HepG2 (cell line): ENCODE measurements around the gene TIAM2. TPM values are rescaled to one million over a fixed set of nuclear protein-coding genes. Genes with fewer than 3 reads are reported as not detected.
A peak's percentile ranks its signal among the peaks of the same experiment; 100 is the strongest.

Experiments used
- CHCHD3 ChIP-seq: sonication (generic); formaldehyde crosslinking; IDR thresholded peaks from 2 replicates; pipeline ENCODE4 v1.8.0; 2022; ENCODE audit warnings: mild to moderate bottlenecking, missing genetic modification reagents, moderate library complexity
- EED ChIP-seq: sonication (generic); formaldehyde crosslinking; IDR thresholded peaks from 2 replicates; pipeline ENCODE4 v1.5.0; 2020; ENCODE audit warnings: mild to moderate bottlenecking, missing genetic modification reagents
- GFI1 ChIP-seq: sonication (generic); formaldehyde crosslinking; IDR thresholded peaks from 2 replicates; pipeline ENCODE4 v1.5.0; 2020; ENCODE audit warnings: missing genetic modification reagents, mild to moderate bottlenecking, borderline replicate concordance
- HMGA1 ChIP-seq: sonication (generic); formaldehyde crosslinking; conservative IDR thresholded peaks from 2 replicates; pipeline ENCODE4 v1.4.0; 2020; ENCODE audit warnings: missing genetic modification reagents
- KLF13 ChIP-seq: sonication (generic); formaldehyde crosslinking; IDR thresholded peaks from 2 replicates; pipeline ENCODE4 v1.4.0; 2020; ENCODE audit warnings: mild to moderate bottlenecking, missing genetic modification reagents
- MBD4 ChIP-seq: IDR thresholded peaks from 2 replicates; pipeline ENCODE4 v1.6.1; 2012; ENCODE audit warnings: low read length, inconsistent platforms, borderline replicate concordance
- POLR2AphosphoS2 ChIP-seq: IDR thresholded peaks from 2 replicates; pipeline ENCODE4 v1.6.1; 2011; ENCODE audit warnings: low read depth, low read length, improper control_type of control experiment
- RAD51 ChIP-seq: fragments of 450-650 bp; IDR thresholded peaks from 2 replicates; pipeline ENCODE4 v1.6.1; 2016; ENCODE audit warnings: borderline replicate concordance
- SOX13 ChIP-seq, 3 experiments: fragments of 450-650 bp in 1 of 3; sonication (generic) in 1 of 3; formaldehyde crosslinking in 1 of 3; IDR thresholded peaks in 2 of 3; conservative IDR thresholded peaks in 1 of 3; 2 replicates each; pipeline versions ENCODE4 v1.5.0 to v1.6.1; 2016 to 2020; ENCODE audit warnings: antibody characterized with exemption in 1 of 3, mild to moderate bottlenecking in 1 of 3, missing compliant biosample characterization in 1 of 3, missing genetic modification reagents in 1 of 3, moderate library complexity in 1 of 3
- SPEN ChIP-seq: sonication (generic); formaldehyde crosslinking; IDR thresholded peaks from 2 replicates; pipeline ENCODE4 v1.5.1; 2020; ENCODE audit warnings: low read depth, mild to moderate bottlenecking, missing genetic modification reagents
- TCF12 ChIP-seq, 2 experiments: fragments of 450-650 bp in 1 of 2; sonication (generic) in 1 of 2; formaldehyde crosslinking in 1 of 2; IDR thresholded peaks; 2 replicates each; pipeline versions ENCODE4 v1.6.1 to v1.8.0; 2017 to 2022; ENCODE audit warnings: antibody characterized with exemption in 1 of 2, mild to moderate bottlenecking in 1 of 2, missing genetic modification reagents in 1 of 2, moderate library complexity in 1 of 2
- TP53 ChIP-seq: sonication (generic); formaldehyde crosslinking; conservative IDR thresholded peaks from 2 replicates; pipeline ENCODE4 v1.4.0; 2020; ENCODE audit warnings: missing genetic modification reagents
- ZFP37 ChIP-seq: sonication (generic); formaldehyde crosslinking; IDR thresholded peaks from 2 replicates; pipeline ENCODE4 v1.4.0; 2020; ENCODE audit warnings: missing genetic modification reagents, borderline replicate concordance
- ZMAT3 ChIP-seq: sonication (generic); formaldehyde crosslinking; conservative IDR thresholded peaks from 2 replicates; pipeline ENCODE4 v1.7.0; 2021; ENCODE audit warnings: missing genetic modification reagents
- ZMYM4 ChIP-seq: sonication (generic); formaldehyde crosslinking; IDR thresholded peaks from 2 replicates; pipeline ENCODE4 v1.8.1; 2023; ENCODE audit warnings: mild to moderate bottlenecking, missing genetic modification reagents
- ZNF3 ChIP-seq: IDR thresholded peaks from 2 replicates; pipeline ENCODE4 v1.7.0; 2017; ENCODE audit warnings: inconsistent platforms
- ZNF652 ChIP-seq: IDR thresholded peaks from 2 replicates; pipeline ENCODE4 v1.6.1; 2016; ENCODE audit warnings: low read depth, borderline replicate concordance
- ZNF672 ChIP-seq: sonication (generic); formaldehyde crosslinking; IDR thresholded peaks from 2 replicates; pipeline ENCODE4 v1.8.1; 2022; ENCODE audit warnings: missing genetic modification reagents
- ZNF737 ChIP-seq: sonication (generic); formaldehyde crosslinking; IDR thresholded peaks from 2 replicates; pipeline ENCODE4 v1.5.0; 2020; ENCODE audit warnings: missing genetic modification reagents, mild to moderate bottlenecking, borderline replicate concordance
- ZNF780A ChIP-seq: sonication (generic); formaldehyde crosslinking; IDR thresholded peaks from 2 replicates; pipeline ENCODE4 v1.8.0; 2022; ENCODE audit warnings: mild to moderate bottlenecking, missing genetic modification reagents, moderate library complexity
- polyA plus RNA-seq, 8 experiments: library from polyadenylated mRNA; depleted of rRNA in 3 of 8; stranded (reverse) in 7 of 8; unstranded in 1 of 8; fragments of >200 nt; fragmentation: Illumina TruSeq in 4 of 8; extraction: Trizol in 4 of 8; gene quantifications; 2 replicates each; pipeline versions ENCODE4 v1.2.1 to v1.2.3, GENCODE V29; 2011 to 2016; ENCODE audit warnings: low read depth in 4 of 8, missing spikeins in 1 of 8, mixed read lengths in 1 of 8; ENCODE audit not compliant: insufficient read depth in 1 of 8
- total RNA-seq, 5 experiments: library from RNA; depleted of rRNA; stranded (reverse); fragments of >200 nt; fragmentation: Illumina TruSeq; extraction: Trizol; gene quantifications; 2 replicates each; pipeline ENCODE4 v1.2.3, GENCODE V29; 2016; ENCODE audit warnings: low read depth in 1 of 5
- TF ChIP-seq, protein P1 (sequence below): fragments of 450-650 bp; IDR thresholded peaks from 2 replicates; pipeline ENCODE4 v1.6.1; 2017
- TF ChIP-seq, protein P2 (sequence below): sonication (generic); formaldehyde crosslinking; IDR thresholded peaks from 2 replicates; pipeline ENCODE4 v1.4.0; 2020; ENCODE audit warnings: missing genetic modification reagents
- TF ChIP-seq, protein P3 (sequence below): IDR thresholded peaks from 2 replicates; pipeline ENCODE4 v1.6.1; 2016; ENCODE audit warnings: missing genetic modification reagents, missing compliant biosample characterization
- TF ChIP-seq, protein P4 (sequence below): sonication (generic); formaldehyde crosslinking; IDR thresholded peaks from 2 replicates; pipeline ENCODE4 v1.4.0; 2020; ENCODE audit warnings: missing genetic modification reagents
- TF ChIP-seq, protein P5 (sequence below): sonication (generic); formaldehyde crosslinking; IDR thresholded peaks from 2 replicates; pipeline ENCODE4 v1.4.0; 2020; ENCODE audit warnings: low read depth, mild to moderate bottlenecking, missing genetic modification reagents

TIAM2 gene
- total and polyA plus RNA-seq, 2 of the 13 experiments (the other 11 are each of a cell fraction or from before 2014, with no cell fraction given) = 4.1 to 4.5 TPM

DNA sequence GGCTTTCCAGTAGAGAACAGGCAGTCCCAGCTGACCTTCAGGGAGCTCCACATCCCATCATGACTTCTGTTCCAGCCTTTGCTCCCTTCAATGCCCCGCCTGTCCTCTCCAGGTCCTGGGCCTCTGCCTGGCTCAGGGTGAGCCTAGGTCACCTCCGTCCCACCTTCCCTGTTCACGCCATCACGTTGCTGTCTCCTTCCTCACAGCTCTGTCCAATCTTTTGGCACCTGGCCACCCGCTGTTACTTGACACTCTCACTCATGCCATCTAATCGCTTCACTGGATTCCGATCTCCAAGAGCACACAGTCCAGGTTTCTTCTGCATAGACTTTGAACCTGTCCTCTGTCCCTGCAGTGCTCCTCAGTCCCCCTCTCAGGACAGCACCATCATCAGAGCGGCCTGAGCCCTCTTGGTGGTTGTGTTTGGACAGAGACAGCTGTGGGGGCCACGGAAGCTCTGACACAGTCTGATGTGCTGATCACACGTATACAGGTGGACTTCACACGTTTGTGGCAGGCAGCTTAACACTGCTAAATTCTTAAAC is 34.7 kb upstream of the TIAM2 start (continued):
- TF ChIP-seq MBD4 (no peak), ZFP37 (CRISPR knock-in tag) (no peak), SPEN (CRISPR knock-in tag) (peak; percentile 46; the same call in 1 of the 2 replicates), POLR2AphosphoS2 (no peak), RAD51 (no peak; the same call in 1 of the 2 replicates), CHCHD3 (CRISPR knock-in tag) (no peak), ZNF3 (CRISPR knock-in tag) (no peak), TP53 (CRISPR knock-in tag) (no peak), TCF12 (IDR thresholded peaks at IDR 0.05) (no peak), TCF12 (CRISPR knock-in tag; IDR thresholded peaks at IDR 0.05) (no peak), ZNF652 (CRISPR knock-in tag) (peak; percentile 48; the same call in 1 of the 2 replicates), EED (peak; percentile 89; the same call in 1 of the 2 replicates), SOX13 (IDR thresholded peaks at IDR 0.05) (no peak), SOX13 (CRISPR knock-in tag; conservative IDR thresholded peaks at IDR 0.05 in 1 of 2, IDR thresholded peaks at IDR 0.05 in 1 of 2) (peak in 1 of 2 experiments; percentile 81; a peak in 2 of 4 replicates), ZMAT3 (CRISPR knock-in tag) (no peak), HMGA1 (CRISPR knock-in tag) (no peak), ZNF737 (0 out of 2 replicates have a peak, but pooled peaks have one; percentile 17), ZNF672 (CRISPR knock-in tag) (0 out of 2 replicates have a peak, but pooled peaks have one; percentile 54), KLF13 (no peak; the same call in 1 of the 2 replicates), ZMYM4 (peak; percentile 95), GFI1 (CRISPR knock-in tag) (peak; percentile 51; the same call in 1 of the 2 replicates), ZNF780A (CRISPR knock-in tag) (peak; percentile 87)
- TF ChIP-seq, protein P1, sequence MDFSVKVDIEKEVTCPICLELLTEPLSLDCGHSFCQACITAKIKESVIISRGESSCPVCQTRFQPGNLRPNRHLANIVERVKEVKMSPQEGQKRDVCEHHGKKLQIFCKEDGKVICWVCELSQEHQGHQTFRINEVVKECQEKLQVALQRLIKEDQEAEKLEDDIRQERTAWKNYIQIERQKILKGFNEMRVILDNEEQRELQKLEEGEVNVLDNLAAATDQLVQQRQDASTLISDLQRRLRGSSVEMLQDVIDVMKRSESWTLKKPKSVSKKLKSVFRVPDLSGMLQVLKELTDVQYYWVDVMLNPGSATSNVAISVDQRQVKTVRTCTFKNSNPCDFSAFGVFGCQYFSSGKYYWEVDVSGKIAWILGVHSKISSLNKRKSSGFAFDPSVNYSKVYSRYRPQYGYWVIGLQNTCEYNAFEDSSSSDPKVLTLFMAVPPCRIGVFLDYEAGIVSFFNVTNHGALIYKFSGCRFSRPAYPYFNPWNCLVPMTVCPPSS = no peak
- TF ChIP-seq, protein P2, sequence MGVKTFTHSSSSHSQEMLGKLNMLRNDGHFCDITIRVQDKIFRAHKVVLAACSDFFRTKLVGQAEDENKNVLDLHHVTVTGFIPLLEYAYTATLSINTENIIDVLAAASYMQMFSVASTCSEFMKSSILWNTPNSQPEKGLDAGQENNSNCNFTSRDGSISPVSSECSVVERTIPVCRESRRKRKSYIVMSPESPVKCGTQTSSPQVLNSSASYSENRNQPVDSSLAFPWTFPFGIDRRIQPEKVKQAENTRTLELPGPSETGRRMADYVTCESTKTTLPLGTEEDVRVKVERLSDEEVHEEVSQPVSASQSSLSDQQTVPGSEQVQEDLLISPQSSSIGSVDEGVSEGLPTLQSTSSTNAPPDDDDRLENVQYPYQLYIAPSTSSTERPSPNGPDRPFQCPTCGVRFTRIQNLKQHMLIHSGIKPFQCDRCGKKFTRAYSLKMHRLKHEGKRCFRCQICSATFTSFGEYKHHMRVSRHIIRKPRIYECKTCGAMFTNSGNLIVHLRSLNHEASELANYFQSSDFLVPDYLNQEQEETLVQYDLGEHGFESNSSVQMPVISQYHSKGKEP (CRISPR knock-in tag) = no peak
- TF ChIP-seq, protein P3, sequence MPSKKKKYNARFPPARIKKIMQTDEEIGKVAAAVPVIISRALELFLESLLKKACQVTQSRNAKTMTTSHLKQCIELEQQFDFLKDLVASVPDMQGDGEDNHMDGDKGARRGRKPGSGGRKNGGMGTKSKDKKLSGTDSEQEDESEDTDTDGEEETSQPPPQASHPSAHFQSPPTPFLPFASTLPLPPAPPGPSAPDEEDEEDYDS = no peak
- TF ChIP-seq, protein P4, sequence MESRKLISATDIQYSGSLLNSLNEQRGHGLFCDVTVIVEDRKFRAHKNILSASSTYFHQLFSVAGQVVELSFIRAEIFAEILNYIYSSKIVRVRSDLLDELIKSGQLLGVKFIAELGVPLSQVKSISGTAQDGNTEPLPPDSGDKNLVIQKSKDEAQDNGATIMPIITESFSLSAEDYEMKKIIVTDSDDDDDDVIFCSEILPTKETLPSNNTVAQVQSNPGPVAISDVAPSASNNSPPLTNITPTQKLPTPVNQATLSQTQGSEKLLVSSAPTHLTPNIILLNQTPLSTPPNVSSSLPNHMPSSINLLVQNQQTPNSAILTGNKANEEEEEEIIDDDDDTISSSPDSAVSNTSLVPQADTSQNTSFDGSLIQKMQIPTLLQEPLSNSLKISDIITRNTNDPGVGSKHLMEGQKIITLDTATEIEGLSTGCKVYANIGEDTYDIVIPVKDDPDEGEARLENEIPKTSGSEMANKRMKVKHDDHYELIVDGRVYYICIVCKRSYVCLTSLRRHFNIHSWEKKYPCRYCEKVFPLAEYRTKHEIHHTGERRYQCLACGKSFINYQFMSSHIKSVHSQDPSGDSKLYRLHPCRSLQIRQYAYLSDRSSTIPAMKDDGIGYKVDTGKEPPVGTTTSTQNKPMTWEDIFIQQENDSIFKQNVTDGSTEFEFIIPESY (CRISPR knock-in tag) = no peak
- TF ChIP-seq, protein P5, sequence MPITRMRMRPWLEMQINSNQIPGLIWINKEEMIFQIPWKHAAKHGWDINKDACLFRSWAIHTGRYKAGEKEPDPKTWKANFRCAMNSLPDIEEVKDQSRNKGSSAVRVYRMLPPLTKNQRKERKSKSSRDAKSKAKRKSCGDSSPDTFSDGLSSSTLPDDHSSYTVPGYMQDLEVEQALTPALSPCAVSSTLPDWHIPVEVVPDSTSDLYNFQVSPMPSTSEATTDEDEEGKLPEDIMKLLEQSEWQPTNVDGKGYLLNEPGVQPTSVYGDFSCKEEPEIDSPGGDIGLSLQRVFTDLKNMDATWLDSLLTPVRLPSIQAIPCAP (CRISPR knock-in tag) = no peak
